Activated B cell treated with CpG ODN at 0.5 μM for 24 hours (primary cell): ENCODE results near the gene FAM53B. TPM values are rescaled to one million over a fixed set of nuclear protein-coding genes. Genes with fewer than 3 reads are reported as not detected.

ENCODE experiments used
- ATAC-seq: fragments of 200-7000 bp; cut with Tn5 transposase; one replicate; pipeline ENCODE4 v1.10.0; 2021; ENCODE audit warnings: low read depth, mild to moderate bottlenecking, moderate library complexity
- CTCF ChIA-PET: fragments of 350-600 bp; sonication (Branson Sonifier 250); formaldehyde crosslinking; loops from one replicate; lab custom pipeline; 2021; ENCODE audit warnings: antibody characterized with exemption; lab: Charles Lee
- POLR2A ChIA-PET: fragments of 350-600 bp; sonication (Branson Sonifier 250); formaldehyde crosslinking; loops from one replicate; lab custom pipeline; 2021; ENCODE audit warnings: antibody characterized with exemption; lab: Charles Lee
- DNase-seq: peaks from one replicate; pipeline ENCODE4 v3.0.0; 2022
- H3K27ac Mint-ChIP-seq: one replicate; pipeline ENCODE4 v1.8.0; 2020; ENCODE audit warnings: mixed read lengths
- H3K27me3 Mint-ChIP-seq: one replicate; pipeline ENCODE4 v1.8.0; 2021; ENCODE audit warnings: mixed read lengths
- H3K36me3 Mint-ChIP-seq: one replicate; pipeline ENCODE4 v1.8.0; 2021; ENCODE audit warnings: low read depth, mixed read lengths
- H3K4me1 Mint-ChIP-seq: one replicate; pipeline ENCODE4 v1.8.0; 2021; ENCODE audit warnings: mixed read lengths
- H3K4me3 Mint-ChIP-seq: one replicate; pipeline ENCODE4 v1.8.0; 2020; ENCODE audit warnings: mild to moderate bottlenecking, mixed read lengths
- H3K9me3 Mint-ChIP-seq: one replicate; pipeline ENCODE4 v1.8.0; 2020; ENCODE audit warnings: mixed read lengths
- intact Hi-C: fragments of 100-400 bp; cut with micrococcal nuclease; formaldehyde crosslinking; loops from one replicate; pipeline ENCODE4 v1.15.1; 2024
- total RNA-seq: library from RNA; stranded (reverse); gene quantifications from 2 replicates; pipeline ENCODE4 v1.2.3, GENCODE V29; 2022
- TF ChIP-seq, protein P1 (sequence below): fragments of 200-600 bp; IDR thresholded peaks from one replicate; pipeline ENCODE4 v1.8.0; 2022; ENCODE audit warnings: antibody characterized with exemption, mild to moderate bottlenecking

Gene FAM53B
- total RNA-seq, 1 donor from 2014 or later, result 73.9 TPM

DNA sequence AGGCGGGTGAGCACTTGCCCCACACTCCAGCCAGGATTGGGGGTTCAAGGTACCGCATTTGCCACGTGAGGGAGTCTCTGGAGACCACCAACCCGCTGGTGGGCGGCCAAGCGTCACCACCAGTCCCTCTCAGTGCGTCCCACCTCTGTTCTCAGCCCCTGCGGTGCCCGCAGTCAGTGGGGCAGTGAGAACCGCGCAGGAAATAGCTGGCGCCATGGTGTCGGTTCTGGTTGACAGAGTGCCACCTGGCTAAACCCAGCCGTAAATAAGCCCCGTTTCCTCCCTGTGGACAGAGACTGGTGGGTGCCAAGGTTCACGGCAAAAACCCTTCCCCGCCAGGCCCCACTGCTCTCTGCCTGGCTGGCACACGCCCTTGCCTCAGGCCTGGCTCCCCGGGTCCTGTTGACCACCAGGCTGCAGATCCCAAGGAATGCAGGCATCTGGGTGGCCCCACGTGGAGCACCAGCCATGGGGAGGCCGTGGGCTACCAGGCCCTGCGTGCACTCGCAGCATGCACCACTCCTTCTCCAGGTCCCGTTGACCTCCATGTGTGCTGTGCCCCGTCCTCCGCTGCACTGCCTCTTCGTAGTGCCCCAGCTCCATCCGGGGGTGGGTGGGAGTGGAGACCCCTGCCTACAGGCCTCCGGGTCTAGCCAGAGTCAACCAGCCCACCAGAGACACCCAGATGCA lies 142.6 kb downstream of the FAM53B start:
- ChIA-PET CTCF (interaction anchor here (1.0 to 2.6 kb wide), 3 partner anchors 63 to 139 kb away, joined by 3 to 14 read pairs (median 6); no protein-coding TSS in a partner anchor), POLR2A (interaction anchor here (0.5 to 10.6 kb wide), 31 partner anchors 9 to 143 kb away, joined by 3 to 207 read pairs (median 6); partner anchors contain the start of gene FAM53B)
- Mint-ChIP-seq H3K27ac (peak overlapping the region; percentile 94), H3K4me3 (peak overlapping the region; percentile 70), H3K27me3 (no peaks in the 10 kb centered on the region), H3K9me3 (no peaks in the 10 kb centered on the region), H3K36me3 (no peaks in the 10 kb centered on the region), H3K4me1 (peaks cover 97% of the 10 kb centered on the region)
- TF ChIP-seq, protein P1, sequence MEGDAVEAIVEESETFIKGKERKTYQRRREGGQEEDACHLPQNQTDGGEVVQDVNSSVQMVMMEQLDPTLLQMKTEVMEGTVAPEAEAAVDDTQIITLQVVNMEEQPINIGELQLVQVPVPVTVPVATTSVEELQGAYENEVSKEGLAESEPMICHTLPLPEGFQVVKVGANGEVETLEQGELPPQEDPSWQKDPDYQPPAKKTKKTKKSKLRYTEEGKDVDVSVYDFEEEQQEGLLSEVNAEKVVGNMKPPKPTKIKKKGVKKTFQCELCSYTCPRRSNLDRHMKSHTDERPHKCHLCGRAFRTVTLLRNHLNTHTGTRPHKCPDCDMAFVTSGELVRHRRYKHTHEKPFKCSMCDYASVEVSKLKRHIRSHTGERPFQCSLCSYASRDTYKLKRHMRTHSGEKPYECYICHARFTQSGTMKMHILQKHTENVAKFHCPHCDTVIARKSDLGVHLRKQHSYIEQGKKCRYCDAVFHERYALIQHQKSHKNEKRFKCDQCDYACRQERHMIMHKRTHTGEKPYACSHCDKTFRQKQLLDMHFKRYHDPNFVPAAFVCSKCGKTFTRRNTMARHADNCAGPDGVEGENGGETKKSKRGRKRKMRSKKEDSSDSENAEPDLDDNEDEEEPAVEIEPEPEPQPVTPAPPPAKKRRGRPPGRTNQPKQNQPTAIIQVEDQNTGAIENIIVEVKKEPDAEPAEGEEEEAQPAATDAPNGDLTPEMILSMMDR, result no peak
- intact Hi-C loops, result loop anchor here (1.0 to 10.0 kb wide), 11 partner anchors 11 to 507 kb away; partner anchors contain the start of genes CHST15 and EEF1AKMT2
- DNase-seq (peak; percentile 75), ATAC-seq (peak; percentile 86)

DNA sequence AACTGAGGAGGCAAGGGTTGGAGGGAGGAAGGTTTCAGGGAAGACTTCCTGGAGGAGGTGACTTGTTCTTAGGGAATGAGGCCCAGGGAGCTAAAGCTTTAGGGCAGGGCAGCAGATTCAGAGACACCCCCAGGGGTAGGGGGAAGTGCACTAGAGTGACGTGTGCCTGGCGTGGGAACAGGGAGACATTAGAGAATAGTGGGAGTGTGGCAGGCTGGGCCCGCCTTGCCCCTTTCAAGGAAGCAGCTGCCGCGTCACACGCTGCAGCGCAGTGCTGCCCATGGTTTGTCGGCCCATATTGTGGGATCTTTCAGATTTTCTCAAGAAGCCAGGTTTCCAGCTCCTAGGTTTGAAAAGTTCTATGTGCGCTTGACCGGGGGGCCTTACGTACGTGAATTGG lies 143.2 kb downstream of the FAM53B start:
- Mint-ChIP-seq H3K27me3 (no peaks in the 10 kb centered on the region), H3K9me3 (no peaks in the 10 kb centered on the region), H3K36me3 (no peaks in the 10 kb centered on the region), H3K27ac (peak overlapping the region; percentile 94), H3K4me1 (peaks cover 97% of the 10 kb centered on the region), H3K4me3 (peak overlapping the region; percentile 70)
- ChIA-PET POLR2A (interaction anchor here (0.8 to 10.6 kb wide), 27 partner anchors 9 to 143 kb away, joined by 3 to 207 read pairs (median 6); partner anchors contain the start of gene FAM53B), CTCF (interaction anchor here (0.7 to 2.6 kb wide), 4 partner anchors 63 to 141 kb away, joined by 3 to 14 read pairs (median 4); no protein-coding TSS in a partner anchor)
- DNase-seq (no peak), ATAC-seq (peak; percentile 22)
- intact Hi-C loops, result loop anchor here (1.0 to 10.0 kb wide), 11 partner anchors 11 to 506 kb away; partner anchors contain the start of genes CHST15 and EEF1AKMT2
- TF ChIP-seq, protein P1, result no peak

- intact Hi-C loops, result loop anchor here (2.0 to 10.0 kb wide), 3 partner anchors 49 to 505 kb away; partner anchors contain the start of genes CHST15 and EEF1AKMT2
Observed at GRCh38 chr10:124600051-124600880, 143.9 kb downstream of the FAM53B start.

DNA sequence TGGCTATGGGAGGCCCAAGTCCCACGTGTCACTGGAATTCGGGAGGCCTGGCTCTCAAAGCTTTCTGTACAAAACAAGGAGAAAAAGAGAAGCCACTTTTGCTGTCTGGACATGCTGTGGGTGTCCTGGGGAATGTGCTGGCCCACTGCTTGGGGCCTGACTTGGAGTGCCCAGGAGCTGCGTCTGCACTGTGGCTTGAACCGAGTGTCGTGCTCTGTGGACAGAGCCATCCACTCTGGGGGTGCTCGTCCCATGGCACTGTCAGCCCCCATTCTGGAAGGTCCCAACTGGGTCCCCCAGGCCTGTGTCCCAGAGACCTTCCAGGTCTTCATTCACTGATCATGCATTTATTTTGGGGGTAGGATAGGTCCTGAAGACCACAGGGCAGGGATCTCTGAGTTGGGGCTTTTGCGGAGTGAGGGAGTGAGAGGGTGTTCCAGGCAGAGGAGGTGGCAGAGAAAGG lies 144.6 kb downstream of the FAM53B start:
- POLR2A ChIA-PET, result interaction anchor here (1.0 to 10.6 kb wide), 10 partner anchors 11 to 202 kb away, joined by 3 to 207 read pairs (median 29); partner anchors contain the start of genes ABRAXAS2 and FAM53B
- TF ChIP-seq, protein P1, result no peak
- DNase-seq (no peak), ATAC-seq (no peak)
- H3K4me3 Mint-ChIP-seq, result no peak overlapping the region
- H3K27ac Mint-ChIP-seq, result peak overlapping the region; percentile 72
- H3K9me3 Mint-ChIP-seq, result no peaks in the 10 kb centered on the region
- intact Hi-C loops, result loop anchor here (2.0 to 10.0 kb wide), 3 partner anchors 49 to 505 kb away; partner anchors contain the start of genes CHST15 and EEF1AKMT2
- H3K27me3 Mint-ChIP-seq, result no peaks in the 10 kb centered on the region
- peaks cover 94% of the 10 kb centered on the region for H3K4me1 Mint-ChIP-seq
- CTCF ChIA-PET, result interaction anchor here (0.9 to 1.5 kb wide), 2 partner anchors 61 to 142 kb away, joined by 3 read pairs; no protein-coding TSS in a partner anchor
- no peaks in the 10 kb centered on the region for H3K36me3 Mint-ChIP-seq

More at GRCh38 chr10:124600051-124600880, 143.9 kb downstream of the FAM53B start:
- TF ChIP-seq, protein P1, result no peak
- ChIA-PET CTCF (interaction anchor here (0.7 to 2.6 kb wide), 4 partner anchors 62 to 142 kb away, joined by 3 to 14 read pairs (median 3); no protein-coding TSS in a partner anchor), POLR2A (interaction anchor here (0.9 to 10.6 kb wide), 24 partner anchors 8 to 201 kb away, joined by 3 to 207 read pairs (median 9); partner anchors contain the start of gene ABRAXAS2)
- peaks cover 97% of the 10 kb centered on the region for H3K4me1 Mint-ChIP-seq
- ATAC-seq (no peak), DNase-seq (peak; percentile 26)
- H3K9me3 Mint-ChIP-seq, result no peaks in the 10 kb centered on the region
- no peaks in the 10 kb centered on the region for H3K36me3 Mint-ChIP-seq
- peak overlapping the region; percentile 94 for H3K27ac Mint-ChIP-seq
- peak overlapping the region; percentile 70 for H3K4me3 Mint-ChIP-seq
- H3K27me3 Mint-ChIP-seq, result no peaks in the 10 kb centered on the region
